HG02588 (cell line): ENCODE data around the gene MIEF2.

Source experiments
- ATAC-seq: cut with Tn5 transposase; IDR thresholded peaks from one replicate; pipeline ENCODE4 v1.9.1; 2021; ENCODE audit warnings: mild to moderate bottlenecking, moderate library complexity; ENCODE audit not compliant: unreplicated experiment

Gene MIEF2

GRCh38 chr17:18256351-18256750 is 4.1 kb upstream of the MIEF2 start:
- ATAC-seq: no peak

GRCh38 chr17:18256776-18257175 is 3.7 kb upstream of the MIEF2 start:
- ATAC-seq: no peak

GRCh38 chr17:18257268-18257981 is 3.0 kb upstream of the MIEF2 start:
- no peak for ATAC-seq

- peak; percentile 20 for ATAC-seq
Measured at GRCh38 chr17:18257982-18258355, 2.5 kb upstream of the MIEF2 start.

GRCh38 chr17:18258356-18259038 is 2.0 kb upstream of the MIEF2 start, which contains the start of gene FLII:
Gene FLII, minus strand, starts transcription at chr17:18258738. Its CDS starts 48 bp downstream, at chr17:18258690.
- peak; percentile 30 for ATAC-seq

- ATAC-seq: no peak
Measured at GRCh38 chr17:18259621-18260331, 686 bp upstream of the MIEF2 start.

- peak; percentile 4 for ATAC-seq
Measured at GRCh38 chr17:18261146-18261515, 669 bp downstream of the MIEF2 start.

GRCh38 chr17:18261659-18262058 is 1.2 kb downstream of the MIEF2 start:
- no peak for ATAC-seq

- no peak for ATAC-seq
Measured at GRCh38 chr17:18262111-18262510, 1.6 kb downstream of the MIEF2 start.

- ATAC-seq: no peak
Measured at GRCh38 chr17:18262641-18263040, 2.2 kb downstream of the MIEF2 start.

- ATAC-seq: no peak
Measured at GRCh38 chr17:18263885-18264682, 3.6 kb downstream of the MIEF2 start.

- ATAC-seq: no peak
Measured at GRCh38 chr17:18267366-18267765, 6.9 kb downstream of the MIEF2 start.

GRCh38 chr17:18267927-18268711 is 7.7 kb downstream of the MIEF2 start:
- no peak for ATAC-seq

GRCh38 chr17:18270046-18270931 is 9.8 kb downstream of the MIEF2 start:
- no peak for ATAC-seq

- no peak for ATAC-seq
Measured at GRCh38 chr17:18277076-18277475, 16.6 kb downstream of the MIEF2 start.

GRCh38 chr17:18278867-18279266 is 18.4 kb downstream of the MIEF2 start:
- ATAC-seq: no peak

- no peak for ATAC-seq
Measured at GRCh38 chr17:18280249-18280648, 19.8 kb downstream of the MIEF2 start.

- no peak for ATAC-seq
Measured at GRCh38 chr17:18280766-18281371, 20.4 kb downstream of the MIEF2 start.

GRCh38 chr17:18281788-18282187 is 21.3 kb downstream of the MIEF2 start:
- ATAC-seq: no peak
